ENCODE measurements around the gene PRKAR2A.
A peak's percentile ranks its signal among the peaks of the same experiment; 100 is the strongest.

The PRKAR2A gene

GRCh38 chr3:48848816-48849515, 1.3 kb upstream of the PRKAR2A start:
- Histone ChIP-seq H3K9me2 (replicated peaks; ENCODE audit: low read depth, low read length) (no peaks in the 10 kb centered on the region), H3K9me3 (ENCODE audit: insufficient read depth, low read depth, low read length) (no peaks in the 10 kb centered on the region), H3K36me3 (ENCODE audit: insufficient read depth, low read length) (no peaks in the 10 kb centered on the region), H3K4me2 (ENCODE audit: low read depth, low read length, poor library complexity, severe bottlenecking) (no peak overlapping the region), H3K27me3 (ENCODE audit: insufficient read depth, low read length, poor library complexity, severe bottlenecking) (peaks cover 9% of the 10 kb centered on the region), H4K20me1 (ENCODE audit: insufficient read depth, low read length, poor library complexity, severe bottlenecking) (no peaks in the 10 kb centered on the region), H3K4me3 (ENCODE audit: low read length, poor library complexity, severe bottlenecking) (peak overlapping the region; percentile 85), H3F3A (ENCODE audit: low read depth) (no peaks in the 10 kb centered on the region), H3K79me2 (ENCODE audit: insufficient read depth, low read length) (peaks cover 9% of the 10 kb centered on the region; the same call in 1 of the 2 replicates), H3K9ac (ENCODE audit: low read depth, low read length, poor library complexity, severe bottlenecking) (no peak overlapping the region), H2AFZ (ENCODE audit: low read length) (no peak overlapping the region), H3K4me1 (ENCODE audit: insufficient read depth, low read length, poor library complexity, severe bottlenecking) (peaks cover 21% of the 10 kb centered on the region)
- TF ChIP-seq CTCF (conservative IDR thresholded peaks at IDR 0.05; ENCODE audit: low read length): no peak
- no peak for TF ChIP-seq EZH2phosphoT487 (IDR thresholded peaks at IDR 0.05; ENCODE audit: borderline replicate concordance)

- TF ChIP-seq EZH2phosphoT487 (IDR thresholded peaks at IDR 0.05; ENCODE audit: borderline replicate concordance) (no peak), CTCF (conservative IDR thresholded peaks at IDR 0.05; ENCODE audit: low read length) (no peak)
- Histone ChIP-seq H3K4me3 (ENCODE audit: low read length, poor library complexity, severe bottlenecking) (peak overlapping the region; percentile 85), H3K36me3 (ENCODE audit: insufficient read depth, low read length) (no peaks in the 10 kb centered on the region), H3K4me1 (ENCODE audit: insufficient read depth, low read length, poor library complexity, severe bottlenecking) (peaks cover 21% of the 10 kb centered on the region), H3K79me2 (ENCODE audit: insufficient read depth, low read length) (peaks cover 9% of the 10 kb centered on the region; the same call in 1 of the 2 replicates), H3F3A (ENCODE audit: low read depth) (no peaks in the 10 kb centered on the region), H3K4me2 (ENCODE audit: low read depth, low read length, poor library complexity, severe bottlenecking) (peak overlapping the region; percentile 81), H3K9me2 (replicated peaks; ENCODE audit: low read depth, low read length) (no peaks in the 10 kb centered on the region), H2AFZ (ENCODE audit: low read length) (peak overlapping the region; percentile 89), H4K20me1 (ENCODE audit: insufficient read depth, low read length, poor library complexity, severe bottlenecking) (no peaks in the 10 kb centered on the region), H3K27me3 (ENCODE audit: insufficient read depth, low read length, poor library complexity, severe bottlenecking) (peaks cover 9% of the 10 kb centered on the region), H3K9ac (ENCODE audit: low read depth, low read length, poor library complexity, severe bottlenecking) (peak overlapping the region; percentile 77), H3K9me3 (ENCODE audit: insufficient read depth, low read depth, low read length) (no peaks in the 10 kb centered on the region)
These were observed 596 bp downstream of the PRKAR2A start for GRCh38 chr3:48847053-48847503.

- Histone ChIP-seq H3K4me1 (ENCODE audit: insufficient read depth, low read length, poor library complexity, severe bottlenecking) (peaks cover 21% of the 10 kb centered on the region), H2AFZ (ENCODE audit: low read length) (no peak overlapping the region), H3K27me3 (ENCODE audit: insufficient read depth, low read length, poor library complexity, severe bottlenecking) (peaks cover 9% of the 10 kb centered on the region), H3K36me3 (ENCODE audit: insufficient read depth, low read length) (no peaks in the 10 kb centered on the region), H3K9me3 (ENCODE audit: insufficient read depth, low read depth, low read length) (no peaks in the 10 kb centered on the region), H3K79me2 (ENCODE audit: insufficient read depth, low read length) (peaks cover 9% of the 10 kb centered on the region; the same call in 1 of the 2 replicates), H3K9me2 (replicated peaks; ENCODE audit: low read depth, low read length) (no peaks in the 10 kb centered on the region), H3K9ac (ENCODE audit: low read depth, low read length, poor library complexity, severe bottlenecking) (peak overlapping the region; percentile 30), H3K4me3 (ENCODE audit: low read length, poor library complexity, severe bottlenecking) (peak overlapping the region; percentile 33), H4K20me1 (ENCODE audit: insufficient read depth, low read length, poor library complexity, severe bottlenecking) (no peaks in the 10 kb centered on the region), H3K4me2 (ENCODE audit: low read depth, low read length, poor library complexity, severe bottlenecking) (peak overlapping the region; percentile 81), H3F3A (ENCODE audit: low read depth) (no peaks in the 10 kb centered on the region)
- TF ChIP-seq CTCF (conservative IDR thresholded peaks at IDR 0.05; ENCODE audit: low read length): no peak
- no peak for TF ChIP-seq EZH2phosphoT487 (IDR thresholded peaks at IDR 0.05; ENCODE audit: borderline replicate concordance)
These were observed 2.5 kb downstream of the PRKAR2A start for GRCh38 chr3:48845170-48845569.
